NB4 (cell line): ENCODE data around the gene ISG15.

Experiments
- POLR2A ChIP-seq: IDR thresholded peaks from 2 replicates; pipeline ENCODE4 v1.6.1; 2011; ENCODE audit warnings: mild to moderate bottlenecking; ENCODE audit not compliant: insufficient read length; ENCODE audit errors: extremely low read depth
- TF ChIP-seq, protein P1 (sequence below): IDR thresholded peaks from one replicate; pipeline ENCODE4 v1.5.1; 2012; ENCODE audit warnings: low read depth, low read length

DNA sequence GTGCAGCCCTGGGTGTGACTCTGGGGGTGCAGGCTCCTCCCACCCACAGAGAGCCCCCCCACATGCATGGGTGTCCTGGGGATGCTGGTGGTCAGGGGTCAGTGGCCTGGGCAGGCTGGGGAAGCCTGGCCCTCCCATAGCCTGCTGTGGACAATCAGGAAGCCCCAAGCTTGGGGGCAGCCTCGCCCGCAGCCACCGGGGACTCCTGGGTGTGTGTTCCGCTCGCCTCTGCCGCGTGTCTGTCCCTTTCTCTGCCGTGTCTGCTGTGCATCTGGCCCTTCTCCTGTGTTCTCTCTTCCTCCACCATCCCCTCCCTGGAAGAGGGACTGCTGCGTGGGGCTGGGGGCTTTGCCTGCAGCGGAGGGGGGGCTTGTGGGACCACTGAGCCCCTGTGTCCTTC, 29.5 kb downstream of the ISG15 start:
- no peak for TF ChIP-seq POLR2A
- TF ChIP-seq, protein P1, sequence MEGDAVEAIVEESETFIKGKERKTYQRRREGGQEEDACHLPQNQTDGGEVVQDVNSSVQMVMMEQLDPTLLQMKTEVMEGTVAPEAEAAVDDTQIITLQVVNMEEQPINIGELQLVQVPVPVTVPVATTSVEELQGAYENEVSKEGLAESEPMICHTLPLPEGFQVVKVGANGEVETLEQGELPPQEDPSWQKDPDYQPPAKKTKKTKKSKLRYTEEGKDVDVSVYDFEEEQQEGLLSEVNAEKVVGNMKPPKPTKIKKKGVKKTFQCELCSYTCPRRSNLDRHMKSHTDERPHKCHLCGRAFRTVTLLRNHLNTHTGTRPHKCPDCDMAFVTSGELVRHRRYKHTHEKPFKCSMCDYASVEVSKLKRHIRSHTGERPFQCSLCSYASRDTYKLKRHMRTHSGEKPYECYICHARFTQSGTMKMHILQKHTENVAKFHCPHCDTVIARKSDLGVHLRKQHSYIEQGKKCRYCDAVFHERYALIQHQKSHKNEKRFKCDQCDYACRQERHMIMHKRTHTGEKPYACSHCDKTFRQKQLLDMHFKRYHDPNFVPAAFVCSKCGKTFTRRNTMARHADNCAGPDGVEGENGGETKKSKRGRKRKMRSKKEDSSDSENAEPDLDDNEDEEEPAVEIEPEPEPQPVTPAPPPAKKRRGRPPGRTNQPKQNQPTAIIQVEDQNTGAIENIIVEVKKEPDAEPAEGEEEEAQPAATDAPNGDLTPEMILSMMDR, result no peak
